BLaER1 (cell line): ENCODE data around the gene DBP.

Experiments
- H3K27ac ChIP-seq: shearing (Covaris generic); formaldehyde crosslinking; 2 replicates; pipeline ENCODE4 v1.8.1; 2022
- H3K27me3 ChIP-seq: shearing (Covaris generic); formaldehyde crosslinking; 2 replicates; pipeline ENCODE4 v1.8.1; 2022
- H3K36me3 ChIP-seq: shearing (Covaris generic); formaldehyde crosslinking; 2 replicates; pipeline ENCODE4 v1.8.1; 2022
- H3K4me1 ChIP-seq: shearing (Covaris generic); formaldehyde crosslinking; 2 replicates; pipeline ENCODE4 v1.8.1; 2022
- H3K4me2 ChIP-seq: shearing (Covaris generic); formaldehyde crosslinking; 2 replicates; pipeline ENCODE4 v1.8.1; 2022
- H3K4me3 ChIP-seq: shearing (Covaris generic); formaldehyde crosslinking; 2 replicates; pipeline ENCODE4 v1.8.1; 2022
- H3K9ac ChIP-seq: shearing (Covaris generic); formaldehyde crosslinking; 2 replicates; pipeline ENCODE4 v1.8.1; 2022
- H3K9me3 ChIP-seq: shearing (Covaris generic); formaldehyde crosslinking; 2 replicates; pipeline ENCODE4 v1.8.1; 2022
- H4K20me1 ChIP-seq: shearing (Covaris generic); formaldehyde crosslinking; 2 replicates; pipeline ENCODE4 v1.8.1; 2022
- Cebpa-rat ChIP-seq: shearing (Covaris generic); IDR thresholded peaks from 2 replicates; pipeline ENCODE4 v1.8.1; 2022

The DBP gene

GRCh38 chr19:48595171-48595570 lies 42.0 kb downstream of the DBP start:
- Histone ChIP-seq H3K9ac (no peak overlapping the region), H3K27ac (no peak overlapping the region), H3K4me1 (peaks cover 55% of the 10 kb centered on the region), H3K4me3 (no peak overlapping the region), H3K4me2 (no peak overlapping the region; the same call in 1 of the 2 replicates), H3K36me3 (no peaks in the 10 kb centered on the region), H3K27me3 (no peaks in the 10 kb centered on the region), H4K20me1 (no peaks in the 10 kb centered on the region), H3K9me3 (no peaks in the 10 kb centered on the region)
- no peak for TF ChIP-seq Cebpa-rat

GRCh38 chr19:48591021-48591420 lies 46.2 kb downstream of the DBP start:
- peaks cover 24% of the 10 kb centered on the region for H3K4me1 ChIP-seq
- no peak for TF ChIP-seq Cebpa-rat
- no peak overlapping the region for H3K4me3 ChIP-seq
- H4K20me1 ChIP-seq, result no peaks in the 10 kb centered on the region
- H3K9me3 ChIP-seq, result no peaks in the 10 kb centered on the region
- H3K36me3 ChIP-seq, result no peaks in the 10 kb centered on the region
- no peaks in the 10 kb centered on the region for H3K27me3 ChIP-seq
- H3K27ac ChIP-seq, result no peak overlapping the region
- no peak overlapping the region for H3K9ac ChIP-seq
- peak overlapping the region; percentile 30; the same call in 1 of the 2 replicates for H3K4me2 ChIP-seq

- Histone ChIP-seq H3K4me2 (peak overlapping the region; percentile 24), H3K4me3 (peak overlapping the region; percentile 52), H3K36me3 (no peaks in the 10 kb centered on the region), H3K27ac (no peak overlapping the region), H3K9me3 (no peaks in the 10 kb centered on the region), H4K20me1 (no peaks in the 10 kb centered on the region), H3K27me3 (no peaks in the 10 kb centered on the region), H3K4me1 (peaks cover 24% of the 10 kb centered on the region), H3K9ac (no peak overlapping the region; the same call in 1 of the 2 replicates)
- no peak for TF ChIP-seq Cebpa-rat
Observed at GRCh38 chr19:48588670-48589401, 48.3 kb downstream of the DBP start.

GRCh38 chr19:48587387-48587786 lies 49.8 kb downstream of the DBP start:
- Histone ChIP-seq H3K9ac (no peak overlapping the region), H3K27me3 (no peaks in the 10 kb centered on the region), H3K36me3 (no peaks in the 10 kb centered on the region), H3K9me3 (no peaks in the 10 kb centered on the region), H3K4me1 (peaks cover 19% of the 10 kb centered on the region), H3K4me2 (no peak overlapping the region), H3K27ac (no peak overlapping the region), H3K4me3 (no peak overlapping the region), H4K20me1 (no peaks in the 10 kb centered on the region)
- TF ChIP-seq Cebpa-rat, result no peak

GRCh38 chr19:48582168-48582567 lies 55.0 kb downstream of the DBP start:
- Histone ChIP-seq H3K36me3 (no peaks in the 10 kb centered on the region), H3K4me3 (no peak overlapping the region), H3K27me3 (no peaks in the 10 kb centered on the region), H3K9me3 (no peaks in the 10 kb centered on the region), H4K20me1 (no peaks in the 10 kb centered on the region), H3K27ac (no peak overlapping the region), H3K9ac (no peak overlapping the region), H3K4me1 (peaks cover 8% of the 10 kb centered on the region), H3K4me2 (no peak overlapping the region)
- no peak for TF ChIP-seq Cebpa-rat
